ENCODE results near the gene S100A6. TPM values are rescaled to one million over a fixed set of nuclear protein-coding genes. Genes with fewer than 3 reads are reported as not detected.

S100A6 gene
- total and polyA plus RNA-seq, 2 donors (not counting 1 experiment from before 2014, with no cell fraction given) = 110 to 213 TPM

GRCh38 chr1:153536671-153537375 lies 1.0 kb upstream of the S100A6 start:
- no peaks in the 10 kb centered on the region for H4K20me1 ChIP-seq (ENCODE audit: control insufficient read depth, insufficient read depth, low read length, poor library complexity, severe bottlenecking)
- peaks cover 64% of the 10 kb centered on the region for H3K4me1 Mint-ChIP-seq
- H3K4me3 ChIP-seq (ENCODE audit: control extremely low read depth in 1 of 5, extremely low read depth in 1 of 5, insufficient read depth in 1 of 5, low read depth in 2 of 5, low read length in 4 of 5) = peak overlapping the region; percentile 19 to 95 (median 85)
- intact Hi-C loops (cut with micrococcal nuclease) = loop anchor here (1.0 to 10.0 kb wide), 3 partner anchors 8 to 138 kb away; partner anchors contain the start of genes CHTOP, ILF2, NPR1 and S100A4
- peak overlapping the region; percentile 96 for H3K27ac Mint-ChIP-seq
- POLR2A ChIA-PET = interaction anchor here (1.3 to 2.8 kb wide), 3 partner anchors 8 to 191 kb away, joined by 5 to 20 read pairs (median 5); partner anchors contain the start of genes INTS3 and S100A4
- no peaks in the 10 kb centered on the region for H3K27me3 ChIP-seq (replicated peaks in 1 of 4; ENCODE audit: control extremely low read depth in 1 of 4, control insufficient read depth in 3 of 4, insufficient read depth in 4 of 4, low read length in 3 of 4)
- H3K9me3 ChIP-seq (ENCODE audit: control extremely low read depth in 1 of 3, control insufficient read depth in 2 of 3, insufficient read depth in 1 of 3, low read length in 2 of 3) = peaks cover 0 to 12% (median 0%) of the 10 kb centered on the region in 3 donors
- H3K9me3 Mint-ChIP-seq (ENCODE audit: insufficient read depth) = no peaks in the 10 kb centered on the region
- H2AFZ ChIP-seq (ENCODE audit: insufficient read depth, low read depth, low read length, poor library complexity, severe bottlenecking) = peak overlapping the region; percentile 96
- H3K9ac ChIP-seq (ENCODE audit: low read length) = peak overlapping the region; percentile 86
- DNase-seq (no peak), ATAC-seq (ENCODE audit: low read depth) (no peak)
- peaks cover 10% of the 10 kb centered on the region for H3K79me2 ChIP-seq (ENCODE audit: control insufficient read depth, insufficient read depth, low read length)
- no peaks in the 10 kb centered on the region for H3K27me3 Mint-ChIP-seq
- H3K4me2 ChIP-seq (replicated peaks; ENCODE audit: low read depth, low read length, poor library complexity, severe bottlenecking) = peak overlapping the region; percentile 96
- H3K4me1 ChIP-seq (ENCODE audit: control insufficient read depth in 2 of 2, insufficient read depth in 2 of 2, low read length in 2 of 2) = peaks cover 56 to 67% of the 10 kb centered on the region in 2 donors
- H3K4me3 Mint-ChIP-seq = peak overlapping the region; percentile 95
- 88% methylated on average over 9 of the region's 9 CpGs for WGBS (ENCODE audit: insufficient coverage)
- TF ChIP-seq EZH2 (IDR thresholded peaks at IDR 0.05; ENCODE audit: borderline replicate concordance, insufficient read depth, low read depth, low read length, poor library complexity, severe bottlenecking) = no peak
- TF ChIP-seq CTCF (IDR thresholded peaks at IDR 0.05) = no peak
- peak overlapping the region; percentile 83 to 84 for H3K27ac ChIP-seq (ENCODE audit: low read length in 2 of 2)
- CTCF ChIA-PET = interaction anchor here (2.3 to 10.9 kb wide), 3 partner anchors 10 to 34 kb away, joined by 15 to 189 read pairs (median 59); partner anchors contain the start of genes S100A2, S100A3 and S100A4
- H3K36me3 ChIP-seq (replicated peaks in 1 of 2; ENCODE audit: control extremely low read depth in 1 of 2, control insufficient read depth in 1 of 2, extremely low read depth in 1 of 2, insufficient read depth in 2 of 2, low read length in 1 of 2) = peaks cover 0 to 4% of the 10 kb centered on the region in 2 experiments
